AML-193 (cell line): ENCODE data around the gene HOXA2.

ENCODE experiments used
- DNase-seq, 2 experiments: peaks; one replicate each; lab custom pipeline; 2025; lab: John Stamatoyannopoulos, UW

Gene HOXA2

GRCh38 chr7:27111751-27112277, 9.3 kb upstream of the HOXA2 start:
- DNase-seq = no peak

DNA sequence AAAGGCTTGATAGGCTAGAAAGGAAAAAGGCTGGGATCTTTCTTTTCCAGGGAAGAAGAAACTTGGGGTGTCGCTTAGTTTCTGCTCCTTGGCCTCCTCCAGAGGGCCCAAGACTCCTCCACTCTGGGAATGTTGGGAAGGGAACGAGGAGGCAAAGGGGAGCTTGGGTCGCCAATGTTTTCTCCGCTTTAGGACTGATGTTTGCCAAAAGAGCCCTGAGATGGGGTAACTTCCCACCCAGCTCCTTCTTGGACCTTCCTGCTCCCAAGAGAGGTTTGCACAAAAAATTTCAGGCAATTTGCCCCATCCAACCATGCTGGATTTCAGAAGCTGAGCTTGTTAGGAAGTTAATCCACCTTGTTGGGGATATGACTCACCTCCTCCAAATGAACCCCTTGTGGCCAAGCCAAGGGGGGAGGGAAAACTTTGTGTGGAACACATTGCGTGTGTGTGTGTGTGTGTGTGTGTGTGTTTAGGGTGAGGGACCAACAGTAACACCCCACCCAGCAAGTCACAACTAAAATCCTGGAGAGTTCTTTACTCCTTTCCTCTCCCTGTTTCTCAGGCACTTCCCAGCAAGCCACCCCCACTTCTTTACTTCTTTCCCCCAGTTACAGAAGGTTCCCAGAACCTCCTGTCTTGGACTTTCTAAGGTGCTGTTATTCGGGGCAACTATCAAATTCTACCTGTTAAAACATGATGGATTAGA, 8.7 kb upstream of the HOXA2 start:
- DNase-seq = no peak

- no peak for DNase-seq
Observed at GRCh38 chr7:27110186-27111031, 7.9 kb upstream of the HOXA2 start.

GRCh38 chr7:27109466-27110185, 7.1 kb upstream of the HOXA2 start:
- no peak for DNase-seq

GRCh38 chr7:27108390-27109127, 6.1 kb upstream of the HOXA2 start:
- DNase-seq = no peak

- no peak for DNase-seq
Observed at GRCh38 chr7:27107391-27108381, 5.2 kb upstream of the HOXA2 start.

GRCh38 chr7:27106901-27107240, 4.4 kb upstream of the HOXA2 start:
- no peak for DNase-seq

DNA sequence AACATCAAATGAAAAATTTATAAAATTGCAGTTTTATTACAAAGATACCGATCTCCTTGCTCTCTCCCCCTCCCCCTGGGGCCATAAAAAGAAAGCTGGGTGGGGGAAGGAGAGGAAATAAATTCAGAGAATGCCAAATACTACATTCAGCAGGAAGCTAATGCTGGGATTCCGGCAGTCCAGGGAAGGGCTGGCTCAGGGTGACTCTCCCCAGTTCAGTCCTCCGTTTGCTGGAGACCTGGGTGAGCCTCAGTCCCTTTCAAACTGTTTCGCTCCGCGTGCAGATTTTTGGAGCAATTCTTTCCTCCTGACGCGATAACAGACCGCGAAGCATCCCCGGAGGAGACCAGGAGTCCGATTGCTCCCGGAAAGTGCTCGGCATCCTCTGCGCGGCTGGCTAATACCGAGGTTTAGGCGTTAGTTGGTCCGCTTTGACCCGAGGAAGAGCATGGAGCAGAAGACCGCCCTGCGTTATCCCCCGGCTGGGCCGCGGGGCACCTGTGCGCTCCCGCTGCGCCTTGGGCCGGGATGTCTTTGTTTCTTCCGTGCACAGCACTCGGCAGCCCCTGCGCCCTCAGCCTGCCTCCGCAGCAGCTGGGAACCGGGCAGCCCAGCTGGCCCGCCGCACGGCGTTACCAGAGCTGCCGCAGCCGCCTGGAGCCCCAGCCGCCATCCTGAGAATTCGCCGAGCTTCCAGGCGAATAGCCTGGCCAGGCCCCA, 3.9 kb upstream of the HOXA2 start:
- no peak for DNase-seq

DNA sequence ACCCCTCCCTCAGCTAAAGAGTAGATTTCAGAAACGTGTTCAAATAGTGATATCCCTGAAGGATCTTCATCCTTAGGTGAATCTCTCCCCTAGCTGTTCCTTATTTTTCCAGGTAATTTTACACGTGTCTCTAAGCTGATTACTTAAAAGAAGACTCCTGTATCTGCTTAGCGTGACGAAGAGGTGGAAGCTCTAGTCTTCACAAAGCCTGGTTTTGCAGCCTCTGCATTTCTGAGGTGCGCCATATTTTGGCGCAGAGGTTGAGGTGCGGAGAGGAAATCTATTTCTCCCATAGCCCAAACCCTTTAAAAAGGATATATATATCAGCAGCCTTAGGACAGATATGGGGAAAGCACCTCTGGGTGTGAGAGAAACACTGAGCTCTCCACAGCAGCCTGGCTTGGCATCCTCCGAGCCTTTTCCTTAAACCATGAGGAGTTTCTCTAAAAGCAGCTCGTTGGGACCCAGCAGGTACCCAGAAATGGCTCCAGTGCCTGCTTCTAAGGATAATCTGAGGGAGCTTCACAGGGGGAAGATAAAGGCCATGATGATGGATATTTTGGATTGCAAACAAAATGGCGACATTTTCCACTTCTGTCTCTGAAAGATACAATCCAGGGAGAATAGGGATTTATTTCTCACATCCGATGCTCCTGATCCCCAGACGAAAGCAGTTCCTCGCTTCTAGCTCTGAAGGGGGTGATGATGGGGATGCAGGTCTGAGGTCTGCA, 3.0 kb upstream of the HOXA2 start:
- no peak for DNase-seq

DNA sequence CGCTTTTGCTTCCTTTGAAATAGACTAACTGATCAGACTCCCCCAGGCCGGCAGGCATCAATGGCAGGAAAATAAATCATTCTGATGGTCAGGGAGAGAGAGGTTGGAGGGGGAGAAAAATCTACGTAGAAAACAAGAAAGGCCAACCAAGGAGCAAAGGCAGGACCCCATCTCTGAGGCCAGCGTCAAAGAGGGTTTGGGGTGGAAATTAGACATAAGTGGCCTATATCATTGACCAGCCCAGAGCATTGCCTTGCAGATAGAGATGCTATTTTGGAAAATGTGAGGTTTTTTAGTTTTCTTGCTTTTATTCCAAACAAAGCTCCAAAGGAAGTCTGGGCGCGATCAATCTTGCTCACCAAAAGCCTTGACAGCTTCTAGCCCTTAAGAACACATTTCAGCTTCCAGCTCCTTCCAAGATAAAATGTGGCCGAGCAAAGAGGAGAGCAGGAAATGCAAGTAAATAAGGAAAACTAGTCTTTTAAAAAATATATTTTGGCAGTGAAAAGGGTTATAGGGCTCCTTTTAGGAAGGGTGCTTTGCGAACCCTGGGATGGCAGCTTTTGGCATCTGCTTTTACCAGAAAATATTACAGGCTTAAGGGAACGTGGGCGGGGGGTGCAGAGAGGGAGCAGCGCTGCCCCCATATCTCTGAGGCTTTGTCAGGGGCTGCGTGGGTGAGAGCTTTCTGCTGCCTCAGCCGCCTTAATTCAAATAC, 2.0 kb upstream of the HOXA2 start:
- no peak for DNase-seq

DNA sequence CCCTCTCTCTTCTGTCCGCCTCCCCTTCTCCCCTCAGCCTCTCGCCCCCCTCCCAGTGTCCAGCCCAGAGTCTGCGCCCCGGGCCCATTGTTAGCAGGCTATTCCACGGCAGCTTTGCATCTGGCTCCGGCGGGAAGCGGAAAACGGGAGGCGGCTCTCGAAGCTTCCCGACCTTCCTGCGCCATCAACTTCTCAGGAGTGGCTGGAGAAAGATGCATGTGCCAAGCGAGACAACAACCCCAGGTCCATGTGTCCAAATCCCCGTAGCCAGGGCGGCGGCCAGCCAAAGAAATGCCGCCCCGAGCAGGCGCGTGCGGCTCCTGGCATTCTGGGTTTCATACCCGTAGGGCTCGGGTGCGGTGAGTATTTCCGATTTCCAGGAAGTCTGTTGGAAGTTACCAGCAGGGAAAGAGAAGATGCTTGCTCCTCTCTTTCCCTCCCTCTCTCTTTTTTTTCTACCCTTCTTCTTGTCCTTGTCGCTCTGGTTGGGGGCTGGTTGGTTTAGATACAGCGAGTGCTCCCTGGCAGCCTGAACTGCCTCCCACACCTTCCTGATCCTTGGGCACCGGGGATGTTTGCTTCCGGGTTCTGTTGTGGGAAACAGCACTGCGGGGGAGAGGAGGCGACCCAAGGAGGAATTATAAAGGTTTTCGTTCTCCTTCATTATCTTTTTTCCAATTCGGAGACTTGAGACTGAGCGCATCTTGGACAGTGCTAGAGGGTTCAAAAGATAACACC, 1.2 kb upstream of the HOXA2 start:
- no peak for DNase-seq

DNA sequence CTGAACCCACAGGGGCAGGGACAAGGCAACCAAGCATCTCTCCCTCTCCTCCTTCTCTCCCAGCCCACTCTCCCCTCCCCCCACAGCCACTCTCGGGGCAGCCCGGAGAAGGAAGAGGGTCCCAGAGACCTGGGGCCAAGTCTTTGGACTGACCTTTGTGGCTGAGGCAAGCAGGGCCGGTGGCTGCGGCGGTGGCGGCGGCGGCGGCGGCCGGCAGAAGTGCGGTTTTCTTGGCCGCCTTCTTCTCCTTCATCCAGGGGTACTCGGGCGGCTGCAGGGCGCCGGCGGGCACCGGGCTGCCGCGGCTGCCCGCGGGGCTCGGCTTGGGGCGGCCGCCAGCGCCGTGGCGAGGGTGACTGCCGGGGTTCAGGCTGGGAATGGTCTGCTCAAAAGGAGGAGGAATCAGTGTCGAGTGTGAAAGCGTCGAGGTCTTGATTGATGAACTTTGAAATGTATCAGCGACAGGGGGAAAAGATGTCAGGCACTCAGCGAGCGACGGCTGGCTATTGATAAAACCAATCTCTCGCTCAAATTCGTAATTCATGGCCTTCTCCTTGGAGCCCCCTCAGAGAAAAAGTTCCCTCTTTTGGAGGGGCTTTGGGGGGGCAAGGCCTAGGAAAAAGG, 414 bp downstream of the HOXA2 start:
- no peak for DNase-seq

DNA sequence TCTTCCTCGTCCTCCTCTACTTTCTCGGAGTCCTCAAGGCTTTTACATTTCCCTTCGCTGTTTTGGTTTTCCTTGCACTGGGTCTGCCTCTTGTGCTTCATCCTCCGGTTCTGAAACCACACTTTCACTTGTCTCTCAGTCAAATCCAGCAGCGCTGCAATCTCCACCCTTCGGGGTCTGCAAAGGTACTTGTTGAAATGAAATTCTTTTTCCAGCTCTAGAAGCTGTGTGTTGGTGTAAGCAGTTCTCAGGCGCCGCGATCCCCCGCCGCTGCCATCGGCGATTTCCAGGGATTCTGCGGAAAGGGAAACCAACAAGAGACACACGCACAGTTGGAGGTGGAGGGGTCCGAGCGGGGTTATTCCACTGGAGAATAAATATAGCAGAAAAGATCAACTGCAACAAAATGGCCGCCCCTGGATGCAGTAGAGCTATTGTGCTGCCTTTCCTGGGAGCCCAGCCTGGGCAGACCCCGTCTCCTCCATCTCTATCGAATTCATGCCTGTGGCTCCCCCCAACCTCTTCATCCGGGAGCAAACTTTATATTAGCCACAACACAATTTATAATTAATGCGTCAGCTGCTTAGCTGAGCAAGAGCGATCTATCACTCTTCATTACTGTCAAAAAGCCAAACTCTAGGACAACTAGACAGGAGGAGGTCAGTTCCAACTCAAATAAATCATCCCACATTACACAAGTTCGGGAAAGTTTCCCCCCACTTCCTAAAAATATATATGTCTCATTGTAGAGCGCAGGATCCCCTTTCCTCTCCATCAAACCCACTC, 1.1 kb downstream of the HOXA2 start:
- no peak for DNase-seq

DNA sequence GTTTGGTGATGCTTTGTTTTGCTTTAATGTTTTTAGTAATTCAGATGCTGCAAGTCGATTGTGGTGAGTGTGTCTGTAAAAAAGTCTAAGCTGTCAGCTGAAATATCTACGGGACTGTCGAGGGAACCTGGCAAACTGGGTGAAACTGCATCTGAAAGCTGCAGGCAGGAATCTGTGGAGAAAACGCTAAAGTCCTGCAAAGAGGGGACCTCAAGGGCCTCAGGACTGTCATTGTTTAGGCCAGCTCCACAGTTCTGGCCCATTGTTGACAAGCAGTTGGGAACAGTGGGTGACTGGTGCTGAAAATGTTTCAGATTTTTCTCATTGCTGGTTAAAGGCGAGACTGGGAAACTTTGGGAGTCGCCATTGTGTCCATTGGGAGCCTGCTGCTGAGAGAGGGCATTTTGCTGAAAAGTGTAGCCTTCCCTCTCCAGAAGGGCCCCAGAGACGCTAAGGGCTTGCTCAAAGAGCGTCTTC, 1.8 kb downstream of the HOXA2 start:
- no peak for DNase-seq

DNA sequence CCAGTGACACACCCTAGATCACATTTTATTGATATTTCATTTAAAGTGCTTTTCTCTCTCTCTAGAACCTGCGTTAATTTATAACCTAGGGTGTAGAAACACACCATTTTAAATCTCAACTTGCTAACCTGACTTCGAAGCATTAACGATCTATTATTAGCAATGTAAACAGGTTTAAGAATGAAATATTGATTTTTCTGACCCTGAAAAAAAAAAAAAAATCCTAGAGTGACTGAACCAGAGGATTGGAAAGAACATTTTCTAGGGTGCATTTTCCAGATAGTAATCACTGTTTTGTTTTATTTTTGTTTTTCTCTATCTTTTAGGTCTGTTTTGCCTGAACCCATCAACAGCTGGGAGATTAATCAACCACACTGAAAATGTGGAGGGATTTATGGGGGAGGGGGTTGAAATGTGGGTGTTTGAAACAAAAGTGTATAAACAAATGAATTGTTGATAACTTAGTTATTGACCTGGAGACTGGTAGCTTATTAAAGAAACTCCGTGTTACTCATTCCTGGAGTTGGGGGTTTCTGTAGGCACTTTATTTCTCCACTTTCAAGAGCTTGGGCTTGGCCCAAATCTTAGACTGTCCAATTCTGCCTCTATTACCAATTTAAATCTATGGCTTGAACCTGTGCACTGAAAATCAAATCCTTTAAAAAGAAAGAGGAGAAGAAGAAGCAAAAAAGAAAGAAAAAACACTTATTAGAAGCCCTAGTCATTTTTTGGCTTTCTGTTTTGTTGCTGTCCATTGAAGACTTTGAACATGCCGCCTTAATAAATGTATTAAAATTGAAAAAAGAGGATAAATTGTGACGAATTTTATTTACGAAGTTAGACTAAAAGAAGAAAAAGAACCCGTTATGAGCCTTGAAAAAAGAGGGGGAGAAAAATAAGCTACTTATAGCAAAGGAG, 2.8 kb downstream of the HOXA2 start:
- no peak for DNase-seq
